ENCODE data around the gene TATDN2. TPM values are rescaled to one million over a fixed set of nuclear protein-coding genes. Genes with fewer than 3 reads are reported as not detected.
"Not testable (repeated sequence)": the region's sequence is repeated elsewhere in the genome, so short reads cannot be mapped to it uniquely, and the experiment has no call there.

The TATDN2 gene
- total RNA-seq, 1 donor from 2014 or later, result 34.5 TPM

- DNase-seq (ENCODE audit: low spot score, unreplicated experiment), result no peak
- Mint-ChIP-seq H3K27ac (no peak overlapping the region), H3K36me3 (ENCODE audit: insufficient read depth) (peaks cover 31% of the 10 kb centered on the region)
These were observed 11.5 kb downstream of the TATDN2 start for GRCh38 chr3:10259798-10260197.

GRCh38 chr3:10260211-10260701, 12.0 kb downstream of the TATDN2 start:
- Mint-ChIP-seq H3K4me1 (ENCODE audit: low read depth) (peaks cover 9% of the 10 kb centered on the region), H3K27me3 (no peaks in the 10 kb centered on the region), H3K9me3 (ENCODE audit: low read depth) (no peaks in the 10 kb centered on the region), H3K27ac (no peak overlapping the region), H3K4me3 (ENCODE audit: low read depth) (no peak overlapping the region), H3K36me3 (ENCODE audit: insufficient read depth) (peaks cover 31% of the 10 kb centered on the region)
- no peak for DNase-seq (ENCODE audit: low spot score, unreplicated experiment)
- TF ChIP-seq CTCF (IDR thresholded peaks at IDR 0.05; ENCODE audit: unreplicated experiment), result no peak

More at GRCh38 chr3:10259798-10260197, 11.5 kb downstream of the TATDN2 start:
- TF ChIP-seq CTCF (IDR thresholded peaks at IDR 0.05; ENCODE audit: unreplicated experiment), result no peak
- H3K4me3 Mint-ChIP-seq (ENCODE audit: low read depth), result no peak overlapping the region
- H3K27me3 Mint-ChIP-seq, result no peaks in the 10 kb centered on the region
- no peaks in the 10 kb centered on the region for H3K9me3 Mint-ChIP-seq (ENCODE audit: low read depth)
- H3K4me1 Mint-ChIP-seq (ENCODE audit: low read depth), result peaks cover 9% of the 10 kb centered on the region

GRCh38 chr3:10262027-10262426, 13.8 kb downstream of the TATDN2 start:
- no peak for TF ChIP-seq CTCF (IDR thresholded peaks at IDR 0.05; ENCODE audit: unreplicated experiment)
- no peaks in the 10 kb centered on the region for H3K9me3 Mint-ChIP-seq (ENCODE audit: low read depth)
- H3K4me1 Mint-ChIP-seq (ENCODE audit: low read depth), result peaks cover 9% of the 10 kb centered on the region
- peak overlapping the region; percentile 30 for H3K27ac Mint-ChIP-seq
- no peaks in the 10 kb centered on the region for H3K27me3 Mint-ChIP-seq
- no peak for DNase-seq (ENCODE audit: low spot score, unreplicated experiment)
- no peak overlapping the region for H3K4me3 Mint-ChIP-seq (ENCODE audit: low read depth)
- peaks cover 28% of the 10 kb centered on the region for H3K36me3 Mint-ChIP-seq (ENCODE audit: insufficient read depth)

- Mint-ChIP-seq H3K4me1 (ENCODE audit: low read depth) (peaks cover 9% of the 10 kb centered on the region), H3K9me3 (ENCODE audit: low read depth) (no peaks in the 10 kb centered on the region), H3K27ac (peak overlapping the region; percentile 15), H3K27me3 (no peaks in the 10 kb centered on the region), H3K4me3 (ENCODE audit: low read depth) (no peak overlapping the region), H3K36me3 (ENCODE audit: insufficient read depth) (peaks cover 35% of the 10 kb centered on the region)
- DNase-seq (ENCODE audit: low spot score, unreplicated experiment), result no peak
- TF ChIP-seq CTCF (IDR thresholded peaks at IDR 0.05; ENCODE audit: unreplicated experiment), result peak; percentile 59
These were observed 15.5 kb downstream of the TATDN2 start for GRCh38 chr3:10263646-10264363.

GRCh38 chr3:10265833-10266232, 17.6 kb downstream of the TATDN2 start:
- no peaks in the 10 kb centered on the region for H3K27me3 Mint-ChIP-seq
- peaks cover 31% of the 10 kb centered on the region for H3K36me3 Mint-ChIP-seq (ENCODE audit: insufficient read depth)
- H3K4me3 Mint-ChIP-seq (ENCODE audit: low read depth), result no peak overlapping the region
- DNase-seq (ENCODE audit: low spot score, unreplicated experiment), result no peak
- TF ChIP-seq CTCF (IDR thresholded peaks at IDR 0.05; ENCODE audit: unreplicated experiment), result no peak
- no peak overlapping the region for H3K27ac Mint-ChIP-seq
- no peaks in the 10 kb centered on the region for H3K9me3 Mint-ChIP-seq (ENCODE audit: low read depth)
- peaks cover 9% of the 10 kb centered on the region for H3K4me1 Mint-ChIP-seq (ENCODE audit: low read depth)

- not testable (repeated sequence) for H3K27me3 Mint-ChIP-seq; H3K9me3 Mint-ChIP-seq (ENCODE audit: low read depth); H3K27ac Mint-ChIP-seq; H3K4me1 Mint-ChIP-seq (ENCODE audit: low read depth); H3K4me3 Mint-ChIP-seq (ENCODE audit: low read depth); DNase-seq (ENCODE audit: low spot score, unreplicated experiment)
- peaks cover 30% of the 10 kb centered on the region for H3K36me3 Mint-ChIP-seq (ENCODE audit: insufficient read depth)
These were observed 18.7 kb downstream of the TATDN2 start for GRCh38 chr3:10266936-10267335.

All from progenitor cell of endocrine pancreas (in vitro differentiated cells).